HG02981 (cell line): Measurements from ENCODE around the gene TRANK1.

ENCODE experiments used
- ATAC-seq: cut with Tn5 transposase; IDR thresholded peaks from one replicate; pipeline ENCODE4 v1.9.1; 2021; ENCODE audit warnings: mild to moderate bottlenecking, moderate library complexity; ENCODE audit not compliant: unreplicated experiment

The TRANK1 gene

DNA sequence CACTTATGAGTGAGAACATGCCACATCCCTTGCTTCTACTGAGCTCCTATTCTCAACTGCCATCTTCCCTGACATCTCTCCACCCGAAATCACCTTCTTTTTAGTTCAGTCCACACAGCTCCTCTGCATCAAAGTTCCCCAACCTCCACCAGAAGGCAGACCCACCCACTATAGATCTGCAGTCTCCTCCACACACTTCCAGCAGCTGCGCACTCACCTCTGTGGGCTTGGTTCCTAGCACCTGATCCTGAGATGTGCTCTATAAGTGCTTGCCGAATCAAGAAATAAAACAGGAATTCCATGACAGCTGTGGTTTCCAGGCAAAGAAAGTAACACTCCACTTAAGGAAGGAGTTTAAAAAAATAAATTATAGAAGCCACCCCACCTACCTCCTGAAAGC lies 85.4 kb downstream of the TRANK1 start:
- ATAC-seq = no peak

- no peak for ATAC-seq
Measured at GRCh38 chr3:36852071-36852470, 92.8 kb downstream of the TRANK1 start.

DNA sequence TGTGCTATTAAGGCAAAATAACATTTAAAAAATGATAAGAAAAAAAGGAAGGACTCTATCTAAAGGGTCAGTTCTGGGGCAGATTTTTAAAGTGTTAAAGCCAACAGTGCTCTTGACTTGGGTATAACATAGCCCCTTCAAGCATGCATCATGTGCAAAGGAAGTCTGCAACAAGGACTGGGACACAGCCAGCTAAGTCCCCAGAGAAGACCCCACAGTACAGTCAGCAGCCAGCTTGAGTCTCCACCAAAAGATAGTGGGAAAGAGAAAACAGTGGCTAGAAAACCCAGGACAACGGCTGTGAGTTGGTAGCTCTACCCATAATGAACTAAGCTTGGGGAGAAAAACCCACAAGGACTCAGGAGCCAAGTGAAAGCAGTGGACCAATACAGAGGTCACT lies 94.1 kb downstream of the TRANK1 start:
- no peak for ATAC-seq

- no peak for ATAC-seq
Measured at GRCh38 chr3:36846406-36846805, 98.4 kb downstream of the TRANK1 start.

DNA sequence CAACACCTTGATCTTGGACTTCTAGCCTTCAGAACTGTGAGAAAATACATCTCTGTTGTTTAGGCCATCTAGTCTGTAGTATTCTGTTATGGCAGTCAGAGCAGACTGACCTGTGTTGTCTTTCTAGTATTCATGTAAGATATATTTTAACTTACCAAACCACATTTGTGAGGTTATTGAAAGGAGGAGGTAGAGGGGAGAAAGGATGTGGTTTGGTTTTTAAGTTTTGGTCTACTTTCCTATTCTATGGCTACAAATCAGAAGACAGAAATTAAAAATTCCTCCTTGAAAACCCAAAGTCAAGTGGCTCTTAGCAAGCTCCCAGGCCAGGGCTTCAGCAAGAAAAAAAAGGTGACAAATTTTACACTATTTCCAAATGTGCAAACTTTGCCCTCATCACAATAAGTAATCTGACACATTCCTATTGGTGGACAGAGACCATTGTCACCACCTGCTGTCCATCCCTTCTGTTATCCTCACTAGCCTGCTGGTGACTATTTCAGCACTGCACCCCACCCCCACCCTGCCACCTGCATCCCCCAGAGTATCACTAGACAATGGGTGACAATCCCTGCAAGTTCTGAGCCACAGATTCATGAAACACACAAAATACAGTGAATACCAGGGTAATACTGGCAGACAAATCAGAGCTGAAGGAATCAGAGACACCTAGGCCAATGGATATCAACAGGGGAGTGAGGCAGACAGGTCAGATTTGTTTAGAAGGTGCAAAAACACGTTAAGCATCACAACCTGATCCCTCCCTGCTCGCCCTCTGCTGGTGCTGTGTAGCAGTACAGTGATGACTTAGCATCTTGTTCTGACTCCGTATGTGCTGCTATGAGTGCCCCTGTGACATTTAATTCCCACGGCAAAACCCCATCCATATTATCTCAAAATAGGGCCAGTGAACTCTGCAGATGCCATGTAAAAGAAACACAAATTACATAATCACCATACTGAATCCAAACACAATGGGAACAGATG lies 101.5 kb downstream of the TRANK1 start:
- ATAC-seq = peak; percentile 90

DNA sequence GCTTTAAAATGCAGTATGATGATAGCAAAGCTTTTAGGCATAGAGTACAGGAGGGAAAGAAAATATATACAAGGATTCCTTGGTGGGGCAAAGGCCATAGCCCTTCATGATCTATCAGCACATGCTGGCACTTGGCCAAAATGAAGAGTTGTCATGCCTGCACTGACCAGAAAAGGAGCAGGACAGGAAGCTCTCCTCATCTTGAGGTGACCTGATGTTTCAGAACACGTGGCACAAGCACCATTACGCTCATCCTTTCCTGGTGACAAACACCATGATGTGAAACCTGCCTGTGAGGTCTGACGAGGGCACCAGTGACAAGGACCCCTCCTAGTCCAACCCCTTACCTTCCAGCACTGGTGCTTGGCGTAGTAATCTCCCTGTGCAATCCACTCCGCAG lies 102.6 kb downstream of the TRANK1 start:
- ATAC-seq = no peak

- ATAC-seq = no peak
Measured at GRCh38 chr3:36840453-36840921, 104.4 kb downstream of the TRANK1 start.

DNA sequence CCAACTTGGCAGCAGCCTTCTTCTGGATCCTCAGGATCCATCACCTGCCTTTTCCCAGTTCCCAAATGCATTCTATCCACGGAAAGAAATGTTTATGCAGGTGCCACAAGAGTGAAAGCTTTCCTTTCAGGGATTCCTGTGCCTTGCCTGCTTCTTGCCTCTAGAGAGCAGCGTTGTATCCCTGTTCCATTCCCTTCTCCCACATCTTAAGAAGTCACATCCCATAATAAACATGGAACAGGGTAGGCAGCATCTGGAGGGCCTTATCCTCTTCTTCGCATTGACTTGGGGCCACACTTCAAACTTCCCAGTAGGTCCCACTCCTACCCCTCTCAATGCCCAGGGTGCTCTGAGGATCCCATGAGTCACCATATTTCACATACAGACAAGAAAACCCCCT lies 107.8 kb downstream of the TRANK1 start:
- ATAC-seq = no peak

DNA sequence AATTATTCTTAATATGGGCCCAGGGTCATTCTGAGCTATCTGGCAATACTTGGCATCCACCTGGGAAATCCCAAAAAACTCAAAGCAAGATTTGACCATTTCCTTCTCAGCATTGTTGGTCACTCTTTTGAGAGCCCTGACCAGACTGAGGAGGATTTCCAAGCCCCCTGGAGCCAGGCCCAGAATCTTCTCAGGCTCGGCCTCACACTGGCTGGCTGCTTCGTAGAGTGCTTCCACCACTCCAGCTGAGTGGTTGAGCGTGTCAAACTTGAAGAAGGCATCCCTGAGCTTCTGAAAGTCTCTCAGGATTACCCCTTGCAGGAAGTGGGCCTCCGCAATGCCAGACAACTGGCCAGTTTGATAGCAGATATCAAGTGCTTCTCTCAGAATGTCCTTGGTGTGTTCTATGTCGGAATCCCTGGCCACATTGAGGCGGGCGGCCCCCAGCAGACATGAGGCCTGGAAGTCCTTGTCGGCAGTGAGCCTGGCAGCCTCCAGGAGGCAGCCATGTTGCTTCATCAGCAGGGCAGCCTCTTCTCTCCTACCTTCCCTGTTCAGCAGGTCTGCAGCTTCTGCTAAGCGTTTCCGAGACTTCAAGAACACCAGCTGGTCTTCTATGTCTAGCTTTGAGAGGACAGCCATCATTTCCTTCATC lies 111.6 kb downstream of the TRANK1 start:
- ATAC-seq = no peak

GRCh38 chr3:36832406-36832805 lies 112.4 kb downstream of the TRANK1 start:
- no peak for ATAC-seq

DNA sequence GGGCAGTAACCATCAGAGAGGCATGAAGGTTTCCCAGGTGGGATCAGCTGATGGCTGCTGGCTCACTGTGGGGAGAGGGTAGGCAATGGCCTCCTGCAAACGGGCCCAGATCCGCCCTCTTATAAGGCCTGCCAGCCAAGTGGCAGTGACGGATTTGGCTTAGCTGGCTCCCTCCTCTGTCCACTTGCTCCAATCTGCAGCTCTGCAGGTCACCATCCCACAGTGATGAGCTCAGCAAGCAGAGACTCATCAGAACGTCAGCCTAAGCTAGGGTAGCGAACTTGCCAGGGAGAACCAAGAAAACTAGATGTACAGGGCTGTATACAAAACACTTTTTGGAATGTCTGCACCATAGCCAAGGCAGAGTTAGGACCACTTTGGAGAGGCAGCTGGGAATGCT lies 117.7 kb downstream of the TRANK1 start:
- no peak for ATAC-seq

GRCh38 chr3:36826240-36826639 lies 118.6 kb downstream of the TRANK1 start:
- ATAC-seq = no peak

- no peak for ATAC-seq
Measured at GRCh38 chr3:36824443-36824842, 120.4 kb downstream of the TRANK1 start.

DNA sequence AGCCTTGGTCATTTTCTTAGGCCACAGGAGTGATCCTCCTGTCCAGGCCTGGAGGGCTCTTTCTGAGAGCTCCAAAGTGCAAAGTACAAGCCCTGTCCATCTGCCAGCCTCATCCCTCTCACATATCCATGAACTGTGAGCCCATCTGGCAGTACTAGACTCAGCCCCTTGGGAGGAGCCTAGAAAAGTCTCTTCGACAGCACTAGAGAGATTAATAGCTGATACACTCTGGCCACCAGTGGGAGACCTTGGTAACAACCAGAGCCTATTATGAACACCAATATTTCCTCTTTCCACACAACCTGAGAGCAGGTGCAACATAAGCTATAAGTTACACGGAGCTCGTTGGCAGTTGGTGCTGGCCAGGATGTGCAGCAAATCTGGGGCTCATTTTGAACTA lies 121.0 kb downstream of the TRANK1 start:
- ATAC-seq = no peak

DNA sequence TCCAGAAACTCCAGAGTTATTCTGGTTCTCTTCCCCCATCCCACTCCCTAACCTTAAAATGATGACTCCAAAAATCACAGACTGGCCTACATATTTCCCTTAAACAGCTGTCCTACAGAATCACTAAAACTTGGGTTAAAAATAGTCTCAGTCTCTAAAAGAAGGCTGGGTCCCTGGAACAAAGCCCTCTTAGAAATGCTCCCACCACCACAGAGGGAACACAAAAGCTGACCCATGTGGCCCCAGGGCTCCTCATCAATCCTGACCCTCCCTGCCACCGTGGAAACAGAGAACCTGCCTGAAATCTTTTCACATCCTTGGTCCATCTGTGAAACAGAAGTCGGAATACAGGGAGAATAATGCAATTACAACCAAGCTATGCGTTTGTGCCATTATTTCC lies 124.8 kb downstream of the TRANK1 start:
- no peak for ATAC-seq

DNA sequence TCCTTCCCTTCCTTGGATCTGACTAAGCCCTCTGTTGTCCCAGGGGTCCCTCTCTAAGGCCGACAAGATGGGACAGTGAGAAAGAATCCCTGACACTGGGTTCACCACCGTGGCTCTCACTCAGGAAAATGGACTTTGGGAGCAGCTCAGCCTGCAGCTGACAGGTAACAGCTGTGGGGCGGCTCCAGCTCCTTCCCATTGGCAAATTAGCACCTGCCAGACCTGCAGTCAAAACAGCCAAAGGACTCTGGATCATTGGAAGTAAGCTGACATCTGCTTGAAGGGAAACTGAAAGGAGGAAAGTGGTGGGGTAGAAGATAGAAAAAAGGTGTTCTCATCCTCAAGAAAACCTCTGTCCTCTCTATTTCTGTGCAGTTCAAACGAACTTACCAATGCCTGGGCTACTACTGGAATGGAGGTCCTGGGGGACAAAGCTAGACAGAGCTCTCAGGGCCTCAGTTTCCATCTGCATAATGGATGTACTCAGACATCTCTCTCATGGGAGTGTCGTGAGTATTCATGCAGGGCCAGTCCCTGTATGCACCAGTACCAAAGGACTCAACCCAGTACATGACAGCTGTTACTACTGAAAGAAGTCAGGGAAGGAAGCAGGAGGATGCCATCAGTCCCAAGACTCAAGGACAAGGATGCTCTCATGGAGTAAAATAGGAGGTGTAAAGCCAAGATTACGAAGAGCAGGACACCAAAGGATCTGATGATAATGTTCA lies 126.9 kb downstream of the TRANK1 start:
- no peak for ATAC-seq

DNA sequence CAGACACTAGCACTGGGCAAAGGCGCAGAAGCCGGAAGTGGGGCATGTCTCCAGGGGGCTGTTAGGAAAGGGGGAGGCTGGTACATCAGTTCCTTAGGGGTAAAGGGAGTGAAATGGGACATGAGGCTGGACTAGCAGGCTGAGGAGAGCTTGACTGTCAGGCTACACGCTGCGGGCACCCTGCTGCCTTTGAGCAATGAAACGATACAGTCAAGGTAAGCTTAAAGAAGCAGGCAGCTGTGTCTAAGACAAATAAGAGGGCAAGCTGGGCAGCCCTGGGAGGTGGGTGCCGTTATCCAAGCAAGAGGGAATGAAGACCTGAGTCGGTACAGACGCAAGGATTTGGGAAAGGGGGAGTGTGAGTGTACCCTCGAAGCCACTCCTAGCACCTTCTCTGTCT lies 129.5 kb downstream of the TRANK1 start:
- ATAC-seq = no peak

- no peak for ATAC-seq
Measured at GRCh38 chr3:36814776-36815175, 130.1 kb downstream of the TRANK1 start.

- ATAC-seq = no peak
Measured at GRCh38 chr3:36814066-36814717, 130.7 kb downstream of the TRANK1 start.

DNA sequence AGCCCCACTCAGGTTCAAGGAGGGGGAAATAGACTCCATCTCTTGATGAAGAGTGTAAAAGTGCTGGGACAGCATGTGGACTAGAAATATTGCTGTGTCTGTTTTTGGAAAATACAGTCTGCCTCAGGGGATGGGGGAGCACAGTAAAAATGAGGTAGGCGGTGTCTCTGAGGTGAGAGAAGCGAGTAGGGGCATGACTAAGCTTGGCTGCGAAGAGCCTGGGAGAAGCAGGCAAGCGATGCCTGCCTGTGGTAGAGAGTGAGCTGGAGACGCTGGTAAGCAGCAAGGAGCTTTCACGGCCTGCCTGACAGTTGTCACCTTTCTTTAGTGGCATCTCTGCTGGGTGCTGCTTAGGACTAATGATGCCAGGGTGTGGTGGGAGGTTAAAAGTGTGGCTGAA lies 131.5 kb downstream of the TRANK1 start:
- no peak for ATAC-seq

DNA sequence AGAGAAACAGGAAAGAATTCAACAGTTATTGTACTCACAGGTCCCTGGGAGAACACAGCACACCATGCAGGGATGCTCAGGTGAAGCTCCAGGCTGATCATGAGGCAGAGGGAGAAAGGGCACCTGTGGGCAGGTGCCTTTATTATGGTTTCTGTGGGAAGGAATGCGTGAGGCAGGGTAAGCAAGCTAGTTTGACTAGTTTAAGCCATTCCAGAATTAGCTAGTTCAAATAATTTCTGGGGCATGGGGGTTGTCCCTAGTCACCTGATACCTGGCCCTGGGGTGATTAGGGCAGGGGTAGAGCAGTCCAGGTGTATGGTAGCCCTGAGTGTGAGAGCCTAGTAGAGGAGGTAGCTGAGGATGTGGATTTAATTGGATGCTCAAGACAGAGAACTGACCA lies 132.6 kb downstream of the TRANK1 start:
- ATAC-seq = no peak
